ENCODE results near the gene RNF126. TPM values are rescaled to one million over a fixed set of nuclear protein-coding genes. Genes with fewer than 3 reads are reported as not detected.

The RNF126 gene
- total RNA-seq, 1 donor from 2014 or later: 40.8 TPM

- no peaks in the 10 kb centered on the region for H3K36me3 Mint-ChIP-seq (ENCODE audit: unreplicated experiment)
- no peak for TF ChIP-seq CTCF (IDR thresholded peaks at IDR 0.05)
- H3K9me3 Mint-ChIP-seq (ENCODE audit: unreplicated experiment): no peaks in the 10 kb centered on the region
- H3K27ac Mint-ChIP-seq (ENCODE audit: unreplicated experiment): peak overlapping the region; percentile 78
- no peak for DNase-seq (ENCODE audit: extremely low spot score, unreplicated experiment)
- H3K4me1 Mint-ChIP-seq (ENCODE audit: unreplicated experiment): peaks cover 31% of the 10 kb centered on the region
- H3K27me3 Mint-ChIP-seq (ENCODE audit: unreplicated experiment): no peaks in the 10 kb centered on the region
- peak overlapping the region; percentile 72 for H3K4me3 Mint-ChIP-seq (ENCODE audit: unreplicated experiment)
Measured at GRCh38 chr19:679418-680286, 16.6 kb upstream of the RNF126 start.

DNA sequence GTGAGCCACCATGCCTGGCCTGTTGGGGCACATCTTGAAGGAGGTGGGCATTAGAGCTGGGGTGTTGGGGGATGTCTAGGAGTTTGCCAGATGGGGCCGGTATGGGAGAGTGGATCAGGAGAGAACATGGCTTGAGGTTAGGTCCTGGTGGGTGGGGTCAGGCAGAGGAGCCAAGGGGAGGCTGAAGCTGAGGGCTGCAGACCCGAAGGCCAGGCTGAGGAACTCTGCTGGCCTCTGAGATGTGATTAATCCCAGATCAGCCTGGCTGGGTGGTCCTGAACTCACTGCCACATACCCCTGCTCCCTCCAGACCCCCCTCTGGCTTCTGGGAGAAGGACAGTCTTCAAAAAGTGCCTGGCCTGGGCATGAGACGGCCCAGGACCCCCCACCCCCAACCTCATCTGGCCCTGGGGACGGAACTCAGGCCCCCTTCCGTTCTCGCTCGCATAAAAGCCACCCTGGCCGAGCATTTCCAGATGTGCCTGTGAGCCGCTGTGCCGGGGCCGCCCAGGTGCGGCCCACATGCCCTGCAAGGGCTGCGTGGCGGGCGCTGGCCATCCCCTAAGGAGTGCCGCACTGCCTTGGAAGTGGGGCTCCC, 15.9 kb upstream of the RNF126 start:
- TF ChIP-seq CTCF (IDR thresholded peaks at IDR 0.05): no peak
- Mint-ChIP-seq H3K27me3 (ENCODE audit: unreplicated experiment) (no peaks in the 10 kb centered on the region), H3K27ac (ENCODE audit: unreplicated experiment) (peak overlapping the region; percentile 78), H3K4me3 (ENCODE audit: unreplicated experiment) (peak overlapping the region; percentile 72), H3K36me3 (ENCODE audit: unreplicated experiment) (no peaks in the 10 kb centered on the region), H3K9me3 (ENCODE audit: unreplicated experiment) (no peaks in the 10 kb centered on the region), H3K4me1 (ENCODE audit: unreplicated experiment) (peaks cover 31% of the 10 kb centered on the region)
- no peak for DNase-seq (ENCODE audit: extremely low spot score, unreplicated experiment)

GRCh38 chr19:677601-678436, 14.8 kb upstream of the RNF126 start:
- peaks cover 31% of the 10 kb centered on the region for H3K4me1 Mint-ChIP-seq (ENCODE audit: unreplicated experiment)
- TF ChIP-seq CTCF (IDR thresholded peaks at IDR 0.05): no peak
- DNase-seq (ENCODE audit: extremely low spot score, unreplicated experiment): peak; percentile 81
- H3K27ac Mint-ChIP-seq (ENCODE audit: unreplicated experiment): peak overlapping the region; percentile 78
- no peaks in the 10 kb centered on the region for H3K27me3 Mint-ChIP-seq (ENCODE audit: unreplicated experiment)
- H3K4me3 Mint-ChIP-seq (ENCODE audit: unreplicated experiment): peak overlapping the region; percentile 72
- H3K36me3 Mint-ChIP-seq (ENCODE audit: unreplicated experiment): no peaks in the 10 kb centered on the region
- no peaks in the 10 kb centered on the region for H3K9me3 Mint-ChIP-seq (ENCODE audit: unreplicated experiment)

DNA sequence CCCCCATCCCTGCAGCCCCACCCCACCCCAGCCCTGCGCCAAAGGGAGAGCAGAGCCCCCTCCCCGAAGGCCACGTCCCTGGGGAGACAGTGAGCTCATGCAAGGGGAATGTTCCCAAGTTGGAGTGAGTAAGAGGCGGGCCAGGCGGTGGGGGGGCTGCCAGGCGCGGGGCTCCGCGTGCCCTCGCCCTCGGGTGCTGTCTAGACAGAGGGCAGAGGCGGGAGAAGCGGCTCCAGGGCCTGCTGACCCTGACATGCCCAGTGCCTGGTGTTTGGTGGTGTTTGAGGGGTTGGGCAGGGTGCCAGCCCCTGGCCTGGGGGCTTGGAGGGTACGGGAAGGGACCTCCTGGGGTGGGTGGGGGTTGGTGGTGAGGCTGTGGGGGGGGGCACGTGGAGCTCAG, 14.2 kb upstream of the RNF126 start:
- peaks cover 31% of the 10 kb centered on the region for H3K4me1 Mint-ChIP-seq (ENCODE audit: unreplicated experiment)
- no peaks in the 10 kb centered on the region for H3K9me3 Mint-ChIP-seq (ENCODE audit: unreplicated experiment)
- no peaks in the 10 kb centered on the region for H3K27me3 Mint-ChIP-seq (ENCODE audit: unreplicated experiment)
- no peak for TF ChIP-seq CTCF (IDR thresholded peaks at IDR 0.05)
- peak overlapping the region; percentile 78 for H3K27ac Mint-ChIP-seq (ENCODE audit: unreplicated experiment)
- H3K36me3 Mint-ChIP-seq (ENCODE audit: unreplicated experiment): no peaks in the 10 kb centered on the region
- peak overlapping the region; percentile 72 for H3K4me3 Mint-ChIP-seq (ENCODE audit: unreplicated experiment)
- DNase-seq (ENCODE audit: extremely low spot score, unreplicated experiment): peak; percentile 94
